ENCODE data around the gene GNA15. TPM values are rescaled to one million over a fixed set of nuclear protein-coding genes. Genes with fewer than 3 reads are reported as not detected.

The GNA15 gene
- total and polyA plus RNA-seq, 2 of the 8 experiments (the other 6 are each of a cell fraction or from before 2014, with no cell fraction given): 0.26 to 0.45 TPM

DNA sequence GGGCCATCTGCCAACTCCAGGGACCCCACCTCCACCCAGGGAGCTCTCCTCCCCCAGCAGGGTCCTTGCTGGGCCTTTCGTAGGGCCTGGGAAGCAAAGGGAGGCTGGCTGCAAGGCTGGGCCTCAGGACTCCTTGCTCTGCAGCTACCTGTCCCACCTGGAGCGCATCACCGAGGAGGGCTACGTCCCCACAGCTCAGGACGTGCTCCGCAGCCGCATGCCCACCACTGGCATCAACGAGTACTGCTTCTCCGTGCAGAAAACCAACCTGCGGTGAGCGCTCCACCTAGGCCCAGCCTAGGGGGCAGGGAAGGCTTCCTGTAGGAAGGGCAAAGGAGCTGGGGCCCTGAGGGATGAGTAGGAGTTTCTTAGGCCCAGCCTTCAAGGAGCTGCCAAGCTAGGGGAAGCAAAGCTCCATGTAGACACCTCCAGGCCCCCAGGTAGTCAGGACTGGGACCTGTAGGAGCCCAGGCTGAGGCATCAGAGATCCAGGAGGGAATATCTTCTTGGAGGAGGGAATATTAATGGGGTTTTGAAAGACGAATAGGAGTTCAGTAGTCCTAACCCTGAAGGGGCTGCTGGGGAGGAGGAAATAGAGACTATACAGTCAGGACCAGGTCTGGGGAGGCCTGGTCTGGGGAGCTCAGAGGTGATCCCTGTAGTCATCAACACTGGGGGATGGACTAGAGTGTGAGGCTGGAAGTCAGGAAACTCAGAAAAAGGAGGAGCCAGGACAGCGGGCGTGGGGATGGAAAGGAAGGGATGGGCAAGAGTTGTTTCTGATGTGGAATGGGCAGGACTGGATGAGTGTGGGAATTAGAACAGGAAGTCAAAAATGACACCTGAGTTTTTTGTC is 16.0 kb downstream of the GNA15 start:
- Histone ChIP-seq H4K5ac (ENCODE audit: insufficient read length, low read depth, low read length) (no peak overlapping the region), H3K9ac (replicated peaks in 1 of 4; ENCODE audit: extremely low read depth in 1 of 4, low read depth in 3 of 4, low read length in 3 of 4) (no peak overlapping the region), H2BK15ac (ENCODE audit: low read length) (no peak overlapping the region), H3K4me2 (ENCODE audit: insufficient read depth in 1 of 2, low read depth in 2 of 2, low read length in 2 of 2) (no peak overlapping the region), H2BK5ac (ENCODE audit: low read depth, low read length) (no peak overlapping the region), H3K23me2 (ENCODE audit: low read depth, low read length) (peaks cover 15% of the 10 kb centered on the region; the same call in 1 of the 2 replicates), H2BK20ac (ENCODE audit: low read length) (no peak overlapping the region), H2AK5ac (ENCODE audit: low read depth, low read length) (0 out of 2 replicates have a peak overlapping the region, but pooled peaks have one; percentile 24), H2BK120ac (replicated peaks; ENCODE audit: low read depth, low read length) (no peak overlapping the region), H3K14ac (ENCODE audit: insufficient read length) (no peak overlapping the region), H3K79me2 (ENCODE audit: control insufficient read depth in 1 of 2, insufficient read depth in 2 of 2, low read length in 2 of 2) (no peaks in the 10 kb centered on the region), H3K36me3 (ENCODE audit: control insufficient read depth in 2 of 4, insufficient read depth in 4 of 4, low read length in 3 of 4) (no peaks in the 10 kb centered on the region; a peak in 1 of 8 replicates), H3K23ac (ENCODE audit: insufficient read length) (no peak overlapping the region), H3K56ac (replicated peaks; ENCODE audit: insufficient read length, low read depth, low read length) (no peak overlapping the region), H3K27ac (ENCODE audit: low read depth, low read length) (no peak overlapping the region), H3K18ac (ENCODE audit: extremely low read depth, low read length) (no peak overlapping the region), H4K8ac (ENCODE audit: extremely low read depth, insufficient read depth, low read length) (peak overlapping the region; percentile 39; the same call in 1 of the 2 replicates), H3K4me1 (replicated peaks in 1 of 4; ENCODE audit: control insufficient read depth in 3 of 4, insufficient read depth in 4 of 4, low read length in 3 of 4) (peaks cover 0 to 9% (median 2%) of the 10 kb centered on the region in 4 experiments; a peak in 1 of 7 replicates), H2AFZ (ENCODE audit: low read length) (no peak overlapping the region), H3K27me3 (replicated peaks in 1 of 4; ENCODE audit: control insufficient read depth in 3 of 4, extremely low read depth in 1 of 4, insufficient read depth in 3 of 4, low read length in 3 of 4) (no peaks in the 10 kb centered on the region; a peak in 1 of 7 replicates), H2BK12ac (ENCODE audit: low read depth, low read length) (peak overlapping the region; percentile 19; the same call in 1 of the 2 replicates), H4K20me1 (replicated peaks in 1 of 2; ENCODE audit: control insufficient read depth in 1 of 2, insufficient read depth in 2 of 2, low read length in 2 of 2) (peaks cover 0 to 14% of the 10 kb centered on the region in 2 experiments), H3K4ac (replicated peaks; ENCODE audit: insufficient read length, low read depth, low read length) (no peak overlapping the region), H3K79me1 (ENCODE audit: low read depth, low read length) (no peaks in the 10 kb centered on the region; the same call in 1 of the 2 replicates), H3K9me3 (ENCODE audit: insufficient read depth in 2 of 2, low read depth in 1 of 2, low read length in 1 of 2) (no peaks in the 10 kb centered on the region), H4K91ac (replicated peaks; ENCODE audit: insufficient read length, low read length) (no peak overlapping the region), H3K4me3 (ENCODE audit: extremely low read depth in 1 of 4, insufficient read depth in 2 of 4, low read depth in 3 of 4, low read length in 4 of 4) (no peak overlapping the region)
- no peak for DNase-seq (ENCODE audit: low read depth in 1 of 2, low spot score in 2 of 2)
- FAIRE-seq: no peak
- 86% methylated on average over 14 of the region's 14 CpGs; no CpG with 5 or more reads in 1 of the 2 experiments for WGBS, 2 experiments (ENCODE audit: extremely low coverage in 1 of 2, insufficient coverage in 1 of 2, insufficient read length in 1 of 2, insufficient replicate concordance in 2 of 2, low coverage in 1 of 2, low lambda C conversion rate in 2 of 2, missing lambda C conversion rate in 1 of 2)
- CTCF ChIA-PET (ENCODE audit: partially characterized antibody): interaction anchor here (0.5 to 2.6 kb wide), 10 partner anchors 8 to 491 kb away, joined by 3 to 23 read pairs (median 3); no protein-coding TSS in a partner anchor
- POLR2A ChIA-PET (ENCODE audit: partially characterized antibody): interaction anchor here (0.9 to 1.1 kb wide), 2 partner anchors 8 to 196 kb away, joined by 3 read pairs; no protein-coding TSS in a partner anchor
- TF ChIP-seq POLR2AphosphoS5 (IDR thresholded peaks at IDR 0.05; ENCODE audit: low read depth, low read length) (no peak), FOSL1 (IDR thresholded peaks at IDR 0.05; ENCODE audit: insufficient read depth, low read depth, low read length) (no peak), YY1 (IDR thresholded peaks at IDR 0.05; ENCODE audit: low read depth, low read length) (no peak)
